Body of pancreas (tissue), 4 donors: Measurements from ENCODE around the gene BZW2.

Experiments used
- CTCF ChIP-seq, 7 experiments: fragments of 450-650 bp in 4 of 7; fragments of 200-600 bp in 3 of 7; sonication (generic) in 3 of 7; IDR thresholded peaks; one replicate each; pipeline ENCODE4 v1.5.1; 2016 to 2019; ENCODE audit warnings: antibody characterized with exemption in 7 of 7
- POLR2A ChIP-seq, 3 donors: fragments of 450-650 bp; IDR thresholded peaks; one replicate each; pipeline ENCODE4 v1.6.1; 2016; ENCODE audit warnings: antibody characterized with exemption in 3 of 3, mild to moderate bottlenecking in 2 of 3

- no peak for TF ChIP-seq CTCF (IDR thresholded peaks at IDR 0.05)
- TF ChIP-seq POLR2A (IDR thresholded peaks at IDR 0.05), result no peak
Observed at GRCh38 chr7:16740996-16741395, 95.0 kb downstream of the BZW2 start.
